IMR-90 (cell line): ENCODE results near the gene PLPP1. TPM values are rescaled to one million over a fixed set of nuclear protein-coding genes. Genes with fewer than 3 reads are reported as not detected.

Experiments
- ATAC-seq: fragments of 200-7000 bp; cut with Tn5 transposase; 2 replicates; pipeline ENCODE4 v1.9.1; 2020; ENCODE audit warnings: low read depth, mild to moderate bottlenecking, moderate library complexity
- BruUV-seq: library from RNA; stranded (reverse); fragments of 400-500 nt; replicated peaks from 2 replicates; lab custom pipeline; 2021; lab: Mats Ljungman, UMichigan
- CTCF ChIA-PET: fragments of 300-600 bp; formaldehyde crosslinking; extraction: SDS; loops from one replicate; lab custom pipeline; 2021; ENCODE audit warnings: antibody characterized with exemption; lab: Yijun Ruan, JAX
- POLR2A ChIA-PET: fragments of 300-600 bp; sonication (Branson Sonifier 250); formaldehyde crosslinking; loops from one replicate; lab custom pipeline; 2022; ENCODE audit warnings: antibody characterized with exemption; ENCODE audit not compliant: unreplicated experiment; lab: Charles Lee
- DNase-seq: peaks from one replicate; pipeline ENCODE4 v3.0.0; 2013
- H2AFZ ChIP-seq: replicated peaks from 2 replicates; pipeline ENCODE3; 2013; ENCODE audit warnings: low read length, mild to moderate bottlenecking; ENCODE audit not compliant: poor library complexity
- H2AK5ac ChIP-seq: 2 replicates; pipeline ENCODE4 v1.6.1; 2013; ENCODE audit warnings: low read depth, low read length, inconsistent platforms
- H2AK9ac ChIP-seq: replicated peaks from 2 replicates; pipeline ENCODE3; 2013; ENCODE audit warnings: mild to moderate bottlenecking, low read depth, low read length, moderate library complexity; ENCODE audit not compliant: poor library complexity
- H2BK120ac ChIP-seq: 2 replicates; pipeline ENCODE4 v1.6.1; 2013; ENCODE audit warnings: low read depth, low read length, inconsistent platforms
- H2BK15ac ChIP-seq: 3 replicates; pipeline ENCODE4 v1.6.1; 2013; ENCODE audit warnings: low read depth, low read length, inconsistent platforms
- H2BK20ac ChIP-seq: 2 replicates; pipeline ENCODE4 v1.6.1; 2013; ENCODE audit warnings: low read depth, mild to moderate bottlenecking, inconsistent platforms, low read length, moderate library complexity
- H2BK5ac ChIP-seq: 2 replicates; pipeline ENCODE4 v1.6.1; 2013; ENCODE audit warnings: mild to moderate bottlenecking, low read depth, low read length, inconsistent platforms; ENCODE audit not compliant: poor library complexity, severe bottlenecking
- H3K14ac ChIP-seq: replicated peaks from 2 replicates; pipeline ENCODE4 v1.6.1; 2013; ENCODE audit warnings: low read depth, low read length, inconsistent platforms
- H3K18ac ChIP-seq: 2 replicates; pipeline ENCODE4 v1.6.1; 2013; ENCODE audit warnings: low read depth, low read length, control low read depth
- H3K23ac ChIP-seq: 2 replicates; pipeline ENCODE4 v1.6.1; 2013; ENCODE audit warnings: low read depth, low read length, inconsistent platforms
- H3K27ac ChIP-seq: 2 replicates; pipeline ENCODE4 v1.5.1; 2013; ENCODE audit warnings: mild to moderate bottlenecking, control low read depth, low read length; ENCODE audit not compliant: insufficient read depth
- H3K27me3 ChIP-seq: 2 replicates; pipeline ENCODE4 v1.6.1; 2013; ENCODE audit warnings: low read length; ENCODE audit not compliant: control insufficient read depth, insufficient read depth
- H3K36me3 ChIP-seq: 2 replicates; pipeline ENCODE4 v1.6.1; 2013; ENCODE audit warnings: low read length, mixed read lengths; ENCODE audit not compliant: control insufficient read depth, insufficient read depth
- H3K4ac ChIP-seq: 2 replicates; pipeline ENCODE4 v1.6.1; 2013; ENCODE audit warnings: low read depth, low read length, inconsistent platforms
- H3K4me1 ChIP-seq: 2 replicates; pipeline ENCODE4 v1.6.1; 2013; ENCODE audit warnings: low read length, mixed read lengths; ENCODE audit not compliant: control insufficient read depth, insufficient read depth
- H3K4me2 ChIP-seq: 2 replicates; pipeline ENCODE4 v1.6.1; 2013; ENCODE audit warnings: low read depth, mild to moderate bottlenecking, control low read depth, low read length, moderate library complexity
- H3K4me3 ChIP-seq: 2 replicates; pipeline ENCODE4 v1.5.1; 2013; ENCODE audit warnings: low read depth, mild to moderate bottlenecking, control low read depth, low read length, moderate library complexity; ENCODE audit not compliant: insufficient read depth
- H3K56ac ChIP-seq: 2 replicates; pipeline ENCODE4 v1.6.1; 2013; ENCODE audit warnings: low read length, inconsistent platforms; ENCODE audit not compliant: insufficient read depth; ENCODE audit errors: extremely low read depth
- H3K79me1 ChIP-seq, 2 experiments: 2 replicates each; pipeline ENCODE4 v1.6.1; 2013; ENCODE audit warnings: low read length in 2 of 2, inconsistent platforms in 1 of 2, low read depth in 1 of 2
- H3K9ac ChIP-seq: 2 replicates; pipeline ENCODE4 v1.6.1; 2013; ENCODE audit warnings: low read depth, low read length, control low read depth
- H3K9me1 ChIP-seq: 2 replicates; pipeline ENCODE4 v1.6.1; 2013; ENCODE audit warnings: low read length, inconsistent platforms; ENCODE audit not compliant: insufficient read depth
- H3K9me3 ChIP-seq: 2 replicates; pipeline ENCODE4 v1.6.1; 2013; ENCODE audit warnings: low read length; ENCODE audit not compliant: control insufficient read depth, insufficient read depth
- H4K20me1 ChIP-seq: 2 replicates; pipeline ENCODE4 v1.6.1; 2013; ENCODE audit warnings: low read length, inconsistent platforms; ENCODE audit not compliant: insufficient read depth
- H4K5ac ChIP-seq: 2 replicates; pipeline ENCODE4 v1.6.1; 2013; ENCODE audit warnings: mild to moderate bottlenecking, low read depth, low read length, control low read depth
- H4K8ac ChIP-seq, 2 experiments: 2 replicates each; pipeline ENCODE4 v1.6.1; 2013; ENCODE audit warnings: low read depth in 2 of 2, low read length in 2 of 2, control low read depth in 1 of 2, inconsistent platforms in 1 of 2
- H4K91ac ChIP-seq: 2 replicates; pipeline ENCODE4 v1.6.1; 2013; ENCODE audit warnings: low read depth, low read length, inconsistent platforms; ENCODE audit not compliant: insufficient read depth
- CEBPB ChIP-seq: IDR thresholded peaks from 2 replicates; pipeline ENCODE4 v1.6.1; 2012; ENCODE audit warnings: low read depth, low read length, improper control_type of control experiment
- CHD1 ChIP-seq: IDR thresholded peaks from 2 replicates; pipeline ENCODE4 v1.6.1; 2012; ENCODE audit warnings: low read depth, low read length, improper control_type of control experiment
- FOS ChIP-seq: fragments of 150-350 bp; IDR thresholded peaks from 2 replicates; pipeline ENCODE4 v1.6.1; 2016; ENCODE audit warnings: low read depth, low read length
- MAFK ChIP-seq: IDR thresholded peaks from 2 replicates; pipeline ENCODE4 v1.6.1; 2012; ENCODE audit warnings: low read depth, low read length, improper control_type of control experiment
- MAZ ChIP-seq: IDR thresholded peaks from 2 replicates; pipeline ENCODE4 v1.6.1; 2012; ENCODE audit warnings: low read depth, mild to moderate bottlenecking, low read length, improper control_type of control experiment, moderate library complexity, borderline replicate concordance
- MXI1 ChIP-seq: IDR thresholded peaks from 2 replicates; pipeline ENCODE4 v1.6.1; 2012; ENCODE audit warnings: low read depth, mild to moderate bottlenecking, low read length, moderate library complexity, borderline replicate concordance
- RAD21 ChIP-seq: IDR thresholded peaks from 2 replicates; pipeline ENCODE4 v1.6.1; 2012; ENCODE audit warnings: low read length, improper control_type of control experiment
- RCOR1 ChIP-seq: IDR thresholded peaks from 2 replicates; pipeline ENCODE4 v1.6.1; 2012; ENCODE audit warnings: mild to moderate bottlenecking, low read length, improper control_type of control experiment; ENCODE audit not compliant: insufficient replicate concordance
- RFX5 ChIP-seq: IDR thresholded peaks from 2 replicates; pipeline ENCODE4 v1.8.0; 2012; ENCODE audit warnings: low read depth, mild to moderate bottlenecking, low read length, moderate library complexity
- SMC3 ChIP-seq: fragments of 150-350 bp; IDR thresholded peaks from 2 replicates; pipeline ENCODE4 v1.6.1; 2016; ENCODE audit warnings: low read depth, mild to moderate bottlenecking, antibody characterized with exemption, low read length, moderate library complexity
- WGBS, 2 experiments: methylation state at CpG; one replicate each; pipeline versions ENCODE4 v1.1.5 to v1.1.7; 2013; ENCODE audit warnings: missing lambda C conversion rate in 2 of 2; ENCODE audit not compliant: insufficient read length in 1 of 2; ENCODE audit errors: extremely low coverage in 2 of 2; 5-methylcytosine and 5-hydroxymethylcytosine counted together
- dilution Hi-C: fragments of 300-500 bp; cut with HindIII; formaldehyde crosslinking; loops from one replicate; pipeline ENCODE4 v1.14.3; 2018; ENCODE audit warnings: low sequenced_read_pairs; ENCODE audit not compliant: unreplicated experiment
- in situ Hi-C: fragments of 300-500 bp; cut with MboI; formaldehyde crosslinking; loops from 3 replicates; pipeline ENCODE4 v1.14.3; 2019; ENCODE audit warnings: low sequenced_read_pairs, inconsistent platforms, mixed read lengths
- intact Hi-C: fragments of 100-400 bp; cut with micrococcal nuclease; formaldehyde crosslinking; loops from 2 replicates; pipeline ENCODE4 v1.10.0; 2022
- polyA plus RNA-seq, 3 experiments: library from polyadenylated mRNA; depleted of rRNA; stranded (reverse); fragments of >200 nt; gene quantifications; 2 replicates each; pipeline ENCODE4 v1.2.3, GENCODE V29; 2012; ENCODE audit warnings: low replicate concordance in 1 of 3
- total RNA-seq: library from RNA; depleted of rRNA; stranded (reverse); fragments of >200 nt; gene quantifications from 2 replicates; pipeline ENCODE4 v1.2.3, GENCODE V29; 2012
- TF ChIP-seq, protein P1 (sequence below): conservative IDR thresholded peaks from 2 replicates; pipeline ENCODE4 v1.5.1; 2012; ENCODE audit warnings: mild to moderate bottlenecking, low read depth, low read length, improper control_type of control experiment
- TF ChIP-seq, protein P2 (sequence below): fragments of 150-350 bp; IDR thresholded peaks from 2 replicates; pipeline ENCODE4 v1.6.1; 2016; ENCODE audit warnings: low read depth, mild to moderate bottlenecking, low read length, moderate library complexity, borderline replicate concordance

The PLPP1 gene
- total and polyA plus RNA-seq, 2 of the 4 experiments (the other 2 are of a cell fraction) = 19.2 to 21.3 TPM

DNA sequence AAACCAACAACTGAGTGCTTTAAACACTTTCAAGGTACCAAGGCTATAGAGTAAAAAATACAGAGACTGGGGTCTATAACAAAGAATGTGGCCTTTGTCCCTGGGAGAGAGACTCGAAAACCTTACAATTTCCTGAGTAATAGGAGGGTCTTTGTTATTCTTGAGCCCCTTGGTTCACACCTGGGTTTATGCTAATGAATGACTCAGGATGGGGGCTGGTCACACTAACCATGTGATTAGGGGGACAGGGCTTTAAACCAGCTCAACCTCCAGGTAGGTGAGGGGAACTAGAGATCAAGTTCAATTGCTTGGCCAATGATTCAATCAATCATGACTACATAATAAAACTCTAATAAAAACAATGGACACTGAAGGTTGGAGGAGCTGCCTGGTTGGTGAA is 50.2 kb downstream of the PLPP1 start:
- 100% methylated on average over 1 of the region's 1 CpG; no CpG with 5 or more reads in 1 of the 2 experiments for WGBS, 2 experiments
- H3K27ac ChIP-seq = no peak overlapping the region
- H2AK5ac ChIP-seq = no peak overlapping the region
- H4K20me1 ChIP-seq = peaks cover 6% of the 10 kb centered on the region; the same call in 1 of the 2 replicates
- dilution Hi-C loops (no loop called here), in situ Hi-C loops (no loop called here), intact Hi-C loops (no loop called here)
- ChIA-PET CTCF (no interaction called here), POLR2A (no interaction called here)
- no peak overlapping the region for H2BK5ac ChIP-seq
- H3K14ac ChIP-seq = no peak overlapping the region
- DNase-seq (no peak), ATAC-seq (no peak)
- no peak overlapping the region for H2AFZ ChIP-seq
- H2BK120ac ChIP-seq = no peak overlapping the region
- no peak overlapping the region for H4K5ac ChIP-seq
- H4K91ac ChIP-seq = no peak overlapping the region
- TF ChIP-seq RCOR1 = no peak
- no peak for TF ChIP-seq MAFK
- TF ChIP-seq MAZ = no peak
- TF ChIP-seq RAD21 = no peak
- no peak for TF ChIP-seq RFX5
- TF ChIP-seq FOS = no peak
- no peak for TF ChIP-seq SMC3
- TF ChIP-seq, protein P1, sequence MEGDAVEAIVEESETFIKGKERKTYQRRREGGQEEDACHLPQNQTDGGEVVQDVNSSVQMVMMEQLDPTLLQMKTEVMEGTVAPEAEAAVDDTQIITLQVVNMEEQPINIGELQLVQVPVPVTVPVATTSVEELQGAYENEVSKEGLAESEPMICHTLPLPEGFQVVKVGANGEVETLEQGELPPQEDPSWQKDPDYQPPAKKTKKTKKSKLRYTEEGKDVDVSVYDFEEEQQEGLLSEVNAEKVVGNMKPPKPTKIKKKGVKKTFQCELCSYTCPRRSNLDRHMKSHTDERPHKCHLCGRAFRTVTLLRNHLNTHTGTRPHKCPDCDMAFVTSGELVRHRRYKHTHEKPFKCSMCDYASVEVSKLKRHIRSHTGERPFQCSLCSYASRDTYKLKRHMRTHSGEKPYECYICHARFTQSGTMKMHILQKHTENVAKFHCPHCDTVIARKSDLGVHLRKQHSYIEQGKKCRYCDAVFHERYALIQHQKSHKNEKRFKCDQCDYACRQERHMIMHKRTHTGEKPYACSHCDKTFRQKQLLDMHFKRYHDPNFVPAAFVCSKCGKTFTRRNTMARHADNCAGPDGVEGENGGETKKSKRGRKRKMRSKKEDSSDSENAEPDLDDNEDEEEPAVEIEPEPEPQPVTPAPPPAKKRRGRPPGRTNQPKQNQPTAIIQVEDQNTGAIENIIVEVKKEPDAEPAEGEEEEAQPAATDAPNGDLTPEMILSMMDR = no peak
- TF ChIP-seq CEBPB = no peak
- no peak for TF ChIP-seq MXI1
- TF ChIP-seq, protein P2, sequence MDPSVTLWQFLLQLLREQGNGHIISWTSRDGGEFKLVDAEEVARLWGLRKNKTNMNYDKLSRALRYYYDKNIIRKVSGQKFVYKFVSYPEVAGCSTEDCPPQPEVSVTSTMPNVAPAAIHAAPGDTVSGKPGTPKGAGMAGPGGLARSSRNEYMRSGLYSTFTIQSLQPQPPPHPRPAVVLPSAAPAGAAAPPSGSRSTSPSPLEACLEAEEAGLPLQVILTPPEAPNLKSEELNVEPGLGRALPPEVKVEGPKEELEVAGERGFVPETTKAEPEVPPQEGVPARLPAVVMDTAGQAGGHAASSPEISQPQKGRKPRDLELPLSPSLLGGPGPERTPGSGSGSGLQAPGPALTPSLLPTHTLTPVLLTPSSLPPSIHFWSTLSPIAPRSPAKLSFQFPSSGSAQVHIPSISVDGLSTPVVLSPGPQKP = no peak
- TF ChIP-seq CHD1 = no peak
- no peak overlapping the region for H2AK9ac ChIP-seq
- no peak overlapping the region for H4K8ac ChIP-seq
- no peak overlapping the region for H3K9ac ChIP-seq
- peaks cover 0 to 6% of the 10 kb centered on the region in 2 experiments; a peak in 2 of 4 replicates for H3K79me1 ChIP-seq
- H2BK20ac ChIP-seq = no peak overlapping the region
- no peak overlapping the region for H2BK15ac ChIP-seq
- no peaks in the 10 kb centered on the region for H3K36me3 ChIP-seq
- no peaks in the 10 kb centered on the region for H3K27me3 ChIP-seq
- H3K4me1 ChIP-seq = peaks cover 6% of the 10 kb centered on the region; the same call in 1 of the 2 replicates
- no peak overlapping the region for H3K4me3 ChIP-seq
- H3K9me1 ChIP-seq = peaks cover 6% of the 10 kb centered on the region
- H3K56ac ChIP-seq = no peak overlapping the region
- H3K4ac ChIP-seq = no peak overlapping the region
- no peak overlapping the region for H3K4me2 ChIP-seq
- H3K9me3 ChIP-seq = no peaks in the 10 kb centered on the region
- no TSS peak for BruUV-seq
- no peak overlapping the region for H3K18ac ChIP-seq
- no peak overlapping the region for H3K23ac ChIP-seq
